Glutamatergic neuron (in vitro differentiated cells): ENCODE results near the gene STON2. TPM values are rescaled to one million over a fixed set of nuclear protein-coding genes. Genes with fewer than 3 reads are reported as not detected.

Experiments
- DNase-seq: peaks from one replicate; pipeline ENCODE4 v3.0.0; 2022
- H3K27ac Mint-ChIP-seq: one replicate; pipeline ENCODE4 v1.8.0; 2020; ENCODE audit warnings: mild to moderate bottlenecking, mixed read lengths, inconsistent platforms; ENCODE audit not compliant: unreplicated experiment
- H3K27me3 Mint-ChIP-seq: one replicate; pipeline ENCODE4 v1.8.0; 2020; ENCODE audit warnings: mild to moderate bottlenecking, moderate library complexity, mixed read lengths, inconsistent platforms; ENCODE audit not compliant: unreplicated experiment
- H3K36me3 Mint-ChIP-seq: one replicate; pipeline ENCODE4 v1.8.0; 2020; ENCODE audit warnings: mild to moderate bottlenecking, mixed read lengths, inconsistent platforms; ENCODE audit not compliant: unreplicated experiment
- H3K4me1 Mint-ChIP-seq: one replicate; pipeline ENCODE4 v1.8.0; 2020; ENCODE audit warnings: mild to moderate bottlenecking, low read depth, mixed read lengths, inconsistent platforms; ENCODE audit not compliant: unreplicated experiment
- H3K4me3 Mint-ChIP-seq: one replicate; pipeline ENCODE4 v1.8.0; 2020; ENCODE audit warnings: mild to moderate bottlenecking, mixed read lengths, inconsistent platforms; ENCODE audit not compliant: unreplicated experiment
- H3K9me3 Mint-ChIP-seq: one replicate; pipeline ENCODE4 v1.8.0; 2020; ENCODE audit warnings: mild to moderate bottlenecking, moderate library complexity, mixed read lengths, inconsistent platforms; ENCODE audit not compliant: unreplicated experiment
- CTCF ChIP-seq: fragments of 200-600 bp; sonication (generic); IDR thresholded peaks from one replicate; pipeline ENCODE4 v1.5.0; 2021; ENCODE audit not compliant: partially characterized antibody, unreplicated experiment
- total RNA-seq: library from RNA; stranded (reverse); fragmentation: NEBNext Ultra II Directional; extraction: Animal tissue kit (Norgen Biotek cat#: 25700); gene quantifications from one replicate; pipeline ENCODE4 v1.2.1, GENCODE V29; 2021; ENCODE audit not compliant: unreplicated experiment

Gene STON2
- total RNA-seq, 1 donor from 2014 or later: 278 TPM

GRCh38 chr14:81416194-81416952 is 16.2 kb upstream of the STON2 start:
- H3K9me3 Mint-ChIP-seq: peaks cover 4% of the 10 kb centered on the region
- peaks cover 4% of the 10 kb centered on the region for H3K4me1 Mint-ChIP-seq
- TF ChIP-seq CTCF: no peak
- no peak overlapping the region for H3K27ac Mint-ChIP-seq
- no peak for DNase-seq
- no peak overlapping the region for H3K4me3 Mint-ChIP-seq
- peaks cover 3% of the 10 kb centered on the region for H3K27me3 Mint-ChIP-seq
- peaks cover 29% of the 10 kb centered on the region for H3K36me3 Mint-ChIP-seq

GRCh38 chr14:81415781-81416180 is 15.7 kb upstream of the STON2 start:
- H3K4me3 Mint-ChIP-seq: no peak overlapping the region
- H3K4me1 Mint-ChIP-seq: peaks cover 3% of the 10 kb centered on the region
- H3K27ac Mint-ChIP-seq: no peak overlapping the region
- peaks cover 3% of the 10 kb centered on the region for H3K9me3 Mint-ChIP-seq
- H3K27me3 Mint-ChIP-seq: peaks cover 3% of the 10 kb centered on the region
- DNase-seq: no peak
- TF ChIP-seq CTCF: no peak
- peaks cover 26% of the 10 kb centered on the region for H3K36me3 Mint-ChIP-seq

GRCh38 chr14:81414123-81414522 is 14.0 kb upstream of the STON2 start:
- Mint-ChIP-seq H3K27ac (no peak overlapping the region), H3K4me3 (no peak overlapping the region), H3K27me3 (peaks cover 3% of the 10 kb centered on the region)

GRCh38 chr14:81412779-81413178 is 12.7 kb upstream of the STON2 start:
- no peak overlapping the region for H3K4me3 Mint-ChIP-seq
- H3K36me3 Mint-ChIP-seq: peaks cover 14% of the 10 kb centered on the region
- no peak for TF ChIP-seq CTCF
- peaks cover 3% of the 10 kb centered on the region for H3K4me1 Mint-ChIP-seq
- DNase-seq: no peak
- H3K9me3 Mint-ChIP-seq: peaks cover 3% of the 10 kb centered on the region
- H3K27ac Mint-ChIP-seq: no peak overlapping the region
- H3K27me3 Mint-ChIP-seq: peaks cover 3% of the 10 kb centered on the region

More at GRCh38 chr14:81414123-81414522, 14.0 kb upstream of the STON2 start:
- peaks cover 3% of the 10 kb centered on the region for H3K9me3 Mint-ChIP-seq
- no peak for DNase-seq
- peaks cover 17% of the 10 kb centered on the region for H3K36me3 Mint-ChIP-seq
- H3K4me1 Mint-ChIP-seq: peaks cover 3% of the 10 kb centered on the region
- no peak for TF ChIP-seq CTCF

GRCh38 chr14:81408595-81408994 is 8.5 kb upstream of the STON2 start:
- H3K4me3 Mint-ChIP-seq: no peak overlapping the region
- H3K27me3 Mint-ChIP-seq: no peaks in the 10 kb centered on the region
- H3K27ac Mint-ChIP-seq: no peak overlapping the region
- DNase-seq: no peak
- no peaks in the 10 kb centered on the region for H3K9me3 Mint-ChIP-seq
- peaks cover 5% of the 10 kb centered on the region for H3K4me1 Mint-ChIP-seq
- peaks cover 8% of the 10 kb centered on the region for H3K36me3 Mint-ChIP-seq
- TF ChIP-seq CTCF: no peak
